Neural cell (in vitro differentiated cells): ENCODE measurements around the gene WDR87. TPM values are rescaled to one million over a fixed set of nuclear protein-coding genes. Genes with fewer than 3 reads are reported as not detected.

ENCODE experiments used
- H2AFZ ChIP-seq: fragments of 200-600, 300-800 bp; sonication (generic), shearing (Covaris generic); 2 replicates; pipeline ENCODE4 v1.6.0; 2014; ENCODE audit warnings: low read depth, mild to moderate bottlenecking, antibody characterized with exemption, low read length, moderate library complexity
- H3F3A ChIP-seq: fragments of 200-600 bp; shearing (Covaris generic); 2 replicates; pipeline ENCODE4 v1.6.1; 2016; ENCODE audit warnings: mild to moderate bottlenecking, moderate library complexity, mixed read lengths, antibody characterized with exemption, low read length; ENCODE audit not compliant: insufficient read depth, poor library complexity, severe bottlenecking
- H3K27ac ChIP-seq: fragments of 200-600, 300-800 bp; sonication (generic), shearing (Covaris generic); 2 replicates; pipeline ENCODE4 v1.5.1; 2014; ENCODE audit warnings: mild to moderate bottlenecking, low read length, moderate library complexity
- H3K27me3 ChIP-seq: fragments of 300-800, 200-600 bp; sonication (generic), shearing (Covaris generic); 2 replicates; pipeline ENCODE4 v1.6.0; 2014; ENCODE audit warnings: mild to moderate bottlenecking, low read depth, low read length, moderate library complexity; ENCODE audit not compliant: insufficient read depth
- H3K36me3 ChIP-seq: fragments of 300-800, 200-600 bp; sonication (generic), shearing (Covaris generic); 2 replicates; pipeline ENCODE4 v1.5.1; 2014; ENCODE audit warnings: mild to moderate bottlenecking, antibody characterized with exemption, low read length, moderate library complexity; ENCODE audit not compliant: insufficient read depth
- H3K4me2 ChIP-seq: fragments of 300-800, 200-600 bp; sonication (generic), shearing (Covaris generic); 2 replicates; pipeline ENCODE4 v1.6.0; 2014; ENCODE audit warnings: mild to moderate bottlenecking, low read length
- H3K4me3 ChIP-seq: fragments of 300-800, 200-600 bp; sonication (generic), shearing (Covaris generic); 2 replicates; pipeline ENCODE4 v1.5.1; 2014; ENCODE audit warnings: mild to moderate bottlenecking, low read length, moderate library complexity
- H3K79me2 ChIP-seq: fragments of 200-600 bp; shearing (Covaris generic); replicated peaks from 2 replicates; pipeline ENCODE4 v1.6.0; 2014; ENCODE audit warnings: mild to moderate bottlenecking, low read length, moderate library complexity; ENCODE audit not compliant: insufficient read depth
- H3K9ac ChIP-seq: fragments of 300-800, 200-600 bp; sonication (generic), shearing (Covaris generic); 2 replicates; pipeline ENCODE4 v1.6.1; 2016; ENCODE audit warnings: mild to moderate bottlenecking, low read length, mixed read lengths
- H3K9me2 ChIP-seq: fragments of 200-600 bp; shearing (Covaris generic); 2 replicates; pipeline ENCODE4 v1.6.1; 2016; ENCODE audit warnings: mild to moderate bottlenecking, low read length, mixed read lengths; ENCODE audit not compliant: insufficient read depth
- H3K9me3 ChIP-seq: fragments of 200-600, 300-800 bp; sonication (generic), shearing (Covaris generic); 2 replicates; pipeline ENCODE4 v1.6.1; 2016; ENCODE audit warnings: mild to moderate bottlenecking, mixed run types, low read length, moderate library complexity, mixed read lengths
- H4K20me1 ChIP-seq: fragments of 200-600 bp; shearing (Covaris generic); 2 replicates; pipeline ENCODE4 v1.6.1; 2016; ENCODE audit warnings: mild to moderate bottlenecking, mixed run types; ENCODE audit not compliant: insufficient read depth
- EP300 ChIP-seq: fragments of 450-650 bp; conservative IDR thresholded peaks from 2 replicates; pipeline ENCODE4 v1.6.1; 2014; ENCODE audit warnings: antibody characterized with exemption, mild to moderate bottlenecking, moderate library complexity; ENCODE audit not compliant: poor library complexity, severe bottlenecking
- EZH2 ChIP-seq: fragments of 200-600, 300-800 bp; shearing (Covaris generic), sonication (generic); IDR thresholded peaks from 2 replicates; pipeline ENCODE4 v1.6.1; 2014; ENCODE audit warnings: antibody characterized with exemption, low read length, borderline replicate concordance, mild to moderate bottlenecking; ENCODE audit not compliant: insufficient read depth, poor library complexity, severe bottlenecking
- MXI1 ChIP-seq: fragments of 450-650 bp; conservative IDR thresholded peaks from 2 replicates; pipeline ENCODE4 v1.6.1; 2014; ENCODE audit warnings: antibody characterized with exemption, mild to moderate bottlenecking; ENCODE audit not compliant: poor library complexity, severe bottlenecking
- POLR2AphosphoS5 ChIP-seq: IDR thresholded peaks from 2 replicates; pipeline ENCODE4 v1.6.1; 2012
- RAD21 ChIP-seq: fragments of 450-650 bp; conservative IDR thresholded peaks from 2 replicates; pipeline ENCODE4 v1.6.1; 2014; ENCODE audit warnings: antibody characterized with exemption, mild to moderate bottlenecking, moderate library complexity
- SMC3 ChIP-seq: fragments of 450-650 bp; conservative IDR thresholded peaks from 2 replicates; pipeline ENCODE4 v1.6.1; 2014; ENCODE audit warnings: antibody characterized with exemption, mild to moderate bottlenecking, moderate library complexity; ENCODE audit not compliant: poor library complexity
- TAF1 ChIP-seq: IDR thresholded peaks from 2 replicates; pipeline ENCODE4 v1.6.1; 2012; ENCODE audit warnings: low read depth
- polyA plus RNA-seq: library from polyadenylated mRNA; depleted of rRNA; stranded (reverse); fragments of >200 nt; gene quantifications from 2 replicates; pipeline ENCODE4 v1.2.3, GENCODE V29; 2014
- TF ChIP-seq, protein P1 (sequence below): IDR thresholded peaks from 2 replicates; pipeline ENCODE4 v1.6.1; 2012; ENCODE audit warnings: borderline replicate concordance
- TF ChIP-seq, protein P2 (sequence below): fragments of 450-650 bp; IDR thresholded peaks from 2 replicates; pipeline ENCODE4 v1.5.1; 2014; ENCODE audit warnings: antibody characterized with exemption, mild to moderate bottlenecking, moderate library complexity; ENCODE audit not compliant: poor library complexity, severe bottlenecking

WDR87 gene
- polyA plus RNA-seq, 1 donor from 2014 or later = not detected

DNA sequence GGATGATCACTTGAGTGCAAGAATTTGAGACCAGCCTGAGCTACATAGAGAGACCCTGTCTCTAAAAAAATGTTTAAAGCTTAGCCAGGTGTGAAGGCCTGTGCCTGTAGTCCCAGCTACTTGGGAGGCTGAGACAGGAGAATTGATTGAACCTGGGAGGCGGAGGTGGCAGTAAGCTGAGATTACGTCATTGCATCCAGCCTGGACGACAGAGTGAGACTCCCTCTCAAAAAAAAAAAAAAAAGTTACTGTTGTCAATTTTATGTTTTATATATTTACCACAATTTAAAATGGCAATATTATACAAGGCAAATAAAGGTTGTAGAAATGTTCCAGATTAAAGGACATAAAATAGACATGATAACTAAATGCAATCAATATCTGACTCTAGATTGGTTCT lies 29.2 kb downstream of the WDR87 start:
- Histone ChIP-seq H3K36me3 (no peaks in the 10 kb centered on the region), H3K4me2 (no peak overlapping the region), H2AFZ (no peak overlapping the region), H3K9me2 (no peaks in the 10 kb centered on the region), H3K9ac (no peak overlapping the region), H3K79me2 (no peaks in the 10 kb centered on the region), H3K4me3 (no peak overlapping the region), H3K27me3 (no peaks in the 10 kb centered on the region), H3F3A (no peaks in the 10 kb centered on the region), H4K20me1 (no peaks in the 10 kb centered on the region), H3K9me3 (no peaks in the 10 kb centered on the region), H3K27ac (no peak overlapping the region)
- no peak for TF ChIP-seq EZH2
- TF ChIP-seq MXI1 = no peak

GRCh38 chr19:37876032-37876431 lies 30.4 kb downstream of the WDR87 start:
- Histone ChIP-seq H3K4me2 (no peak overlapping the region), H3K36me3 (no peaks in the 10 kb centered on the region), H3K9me3 (no peaks in the 10 kb centered on the region), H3K27ac (no peak overlapping the region), H3K27me3 (no peaks in the 10 kb centered on the region), H2AFZ (no peak overlapping the region), H3K4me3 (no peak overlapping the region), H3K79me2 (no peaks in the 10 kb centered on the region), H3K9ac (no peak overlapping the region), H4K20me1 (no peaks in the 10 kb centered on the region), H3F3A (no peaks in the 10 kb centered on the region), H3K9me2 (no peaks in the 10 kb centered on the region)
- TF ChIP-seq RAD21 = no peak
- TF ChIP-seq POLR2AphosphoS5 = no peak
- TF ChIP-seq SMC3 = no peak
- TF ChIP-seq, protein P1, sequence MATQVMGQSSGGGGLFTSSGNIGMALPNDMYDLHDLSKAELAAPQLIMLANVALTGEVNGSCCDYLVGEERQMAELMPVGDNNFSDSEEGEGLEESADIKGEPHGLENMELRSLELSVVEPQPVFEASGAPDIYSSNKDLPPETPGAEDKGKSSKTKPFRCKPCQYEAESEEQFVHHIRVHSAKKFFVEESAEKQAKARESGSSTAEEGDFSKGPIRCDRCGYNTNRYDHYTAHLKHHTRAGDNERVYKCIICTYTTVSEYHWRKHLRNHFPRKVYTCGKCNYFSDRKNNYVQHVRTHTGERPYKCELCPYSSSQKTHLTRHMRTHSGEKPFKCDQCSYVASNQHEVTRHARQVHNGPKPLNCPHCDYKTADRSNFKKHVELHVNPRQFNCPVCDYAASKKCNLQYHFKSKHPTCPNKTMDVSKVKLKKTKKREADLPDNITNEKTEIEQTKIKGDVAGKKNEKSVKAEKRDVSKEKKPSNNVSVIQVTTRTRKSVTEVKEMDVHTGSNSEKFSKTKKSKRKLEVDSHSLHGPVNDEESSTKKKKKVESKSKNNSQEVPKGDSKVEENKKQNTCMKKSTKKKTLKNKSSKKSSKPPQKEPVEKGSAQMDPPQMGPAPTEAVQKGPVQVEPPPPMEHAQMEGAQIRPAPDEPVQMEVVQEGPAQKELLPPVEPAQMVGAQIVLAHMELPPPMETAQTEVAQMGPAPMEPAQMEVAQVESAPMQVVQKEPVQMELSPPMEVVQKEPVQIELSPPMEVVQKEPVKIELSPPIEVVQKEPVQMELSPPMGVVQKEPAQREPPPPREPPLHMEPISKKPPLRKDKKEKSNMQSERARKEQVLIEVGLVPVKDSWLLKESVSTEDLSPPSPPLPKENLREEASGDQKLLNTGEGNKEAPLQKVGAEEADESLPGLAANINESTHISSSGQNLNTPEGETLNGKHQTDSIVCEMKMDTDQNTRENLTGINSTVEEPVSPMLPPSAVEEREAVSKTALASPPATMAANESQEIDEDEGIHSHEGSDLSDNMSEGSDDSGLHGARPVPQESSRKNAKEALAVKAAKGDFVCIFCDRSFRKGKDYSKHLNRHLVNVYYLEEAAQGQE = no peak
- TF ChIP-seq TAF1 = no peak
- no peak for TF ChIP-seq EZH2
- TF ChIP-seq EP300 = no peak
- TF ChIP-seq, protein P2, sequence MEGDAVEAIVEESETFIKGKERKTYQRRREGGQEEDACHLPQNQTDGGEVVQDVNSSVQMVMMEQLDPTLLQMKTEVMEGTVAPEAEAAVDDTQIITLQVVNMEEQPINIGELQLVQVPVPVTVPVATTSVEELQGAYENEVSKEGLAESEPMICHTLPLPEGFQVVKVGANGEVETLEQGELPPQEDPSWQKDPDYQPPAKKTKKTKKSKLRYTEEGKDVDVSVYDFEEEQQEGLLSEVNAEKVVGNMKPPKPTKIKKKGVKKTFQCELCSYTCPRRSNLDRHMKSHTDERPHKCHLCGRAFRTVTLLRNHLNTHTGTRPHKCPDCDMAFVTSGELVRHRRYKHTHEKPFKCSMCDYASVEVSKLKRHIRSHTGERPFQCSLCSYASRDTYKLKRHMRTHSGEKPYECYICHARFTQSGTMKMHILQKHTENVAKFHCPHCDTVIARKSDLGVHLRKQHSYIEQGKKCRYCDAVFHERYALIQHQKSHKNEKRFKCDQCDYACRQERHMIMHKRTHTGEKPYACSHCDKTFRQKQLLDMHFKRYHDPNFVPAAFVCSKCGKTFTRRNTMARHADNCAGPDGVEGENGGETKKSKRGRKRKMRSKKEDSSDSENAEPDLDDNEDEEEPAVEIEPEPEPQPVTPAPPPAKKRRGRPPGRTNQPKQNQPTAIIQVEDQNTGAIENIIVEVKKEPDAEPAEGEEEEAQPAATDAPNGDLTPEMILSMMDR = no peak
- TF ChIP-seq MXI1 = no peak

GRCh38 chr19:37874784-37875183 lies 31.6 kb downstream of the WDR87 start:
- Histone ChIP-seq H3F3A (no peaks in the 10 kb centered on the region), H3K36me3 (no peaks in the 10 kb centered on the region), H3K27me3 (no peaks in the 10 kb centered on the region), H3K9me3 (no peaks in the 10 kb centered on the region), H3K27ac (no peak overlapping the region), H2AFZ (no peak overlapping the region), H3K9ac (no peak overlapping the region), H3K4me2 (no peak overlapping the region), H3K9me2 (no peaks in the 10 kb centered on the region), H3K79me2 (no peaks in the 10 kb centered on the region), H3K4me3 (no peak overlapping the region), H4K20me1 (no peaks in the 10 kb centered on the region)
- no peak for TF ChIP-seq POLR2AphosphoS5
- TF ChIP-seq, protein P1 = no peak
- no peak for TF ChIP-seq RAD21
- TF ChIP-seq, protein P2 = no peak
- no peak for TF ChIP-seq MXI1
- no peak for TF ChIP-seq SMC3
- no peak for TF ChIP-seq EP300
- no peak for TF ChIP-seq TAF1
- TF ChIP-seq EZH2 = no peak
